Stimulated activated CD4-positive, alpha-beta T cell treated with anti-CD3 and anti-CD28 coated beads, TNF-alpha, amount 100 ng/mL, for 1 hour (primary cell): ENCODE measurements around the gene HYAL1.
"Not testable (repeated sequence)": the region's sequence is repeated elsewhere in the genome, so short reads cannot be mapped to it uniquely, and the experiment has no call there.

Source experiments
- DNase-seq, 3 donors: peaks; one replicate each; pipeline ENCODE4 v3.0.0-alpha.2; 2020; ENCODE audit warnings: low read depth in 3 of 3, low spot score in 1 of 3

HYAL1 gene

GRCh38 chr3:50319181-50319893 is 16.0 kb upstream of the HYAL1 start:
- DNase-seq: no peak

- no peak for DNase-seq
Measured at GRCh38 chr3:50318615-50319014, 15.2 kb upstream of the HYAL1 start.

GRCh38 chr3:50318163-50318562 is 14.8 kb upstream of the HYAL1 start:
- DNase-seq: no peak

- DNase-seq: no peak
Measured at GRCh38 chr3:50317300-50317699, 13.9 kb upstream of the HYAL1 start.

GRCh38 chr3:50316657-50317242 is 13.4 kb upstream of the HYAL1 start:
- DNase-seq: peak in 1 of 3 donors; percentile 42

GRCh38 chr3:50314816-50315215 is 11.4 kb upstream of the HYAL1 start:
- DNase-seq: no peak

GRCh38 chr3:50314342-50314741 is 11.0 kb upstream of the HYAL1 start:
- no peak for DNase-seq

GRCh38 chr3:50312041-50312440 is 8.7 kb upstream of the HYAL1 start:
- not testable (repeated sequence) for DNase-seq

GRCh38 chr3:50304601-50305000 is 1.2 kb upstream of the HYAL1 start:
- DNase-seq: no peak

GRCh38 chr3:50302095-50303012 is 1.0 kb downstream of the HYAL1 start:
- DNase-seq: no peak

GRCh38 chr3:50300681-50301254 is 2.6 kb downstream of the HYAL1 start:
- no peak for DNase-seq

- no peak for DNase-seq
Measured at GRCh38 chr3:50299929-50300680, 3.3 kb downstream of the HYAL1 start.

GRCh38 chr3:50299638-50299928 is 3.8 kb downstream of the HYAL1 start:
- DNase-seq: no peak

GRCh38 chr3:50298836-50299637 is 4.3 kb downstream of the HYAL1 start, which contains the start of the genes HYAL3 and NAA80:
Gene HYAL3 (minus strand): TSS chr3:50299405. CDS start chr3:50295602, 3,803 bp downstream.
Gene NAA80 (minus strand): TSS chr3:50299405. CDS start chr3:50297463, 1,942 bp downstream.
- DNase-seq: peak; percentile 97 to 99 (median 98)

- DNase-seq: no peak
Measured at GRCh38 chr3:50297896-50298725, 5.3 kb downstream of the HYAL1 start.

- no peak for DNase-seq
Measured at GRCh38 chr3:50297384-50297775, 6.0 kb downstream of the HYAL1 start.

GRCh38 chr3:50296721-50297383 is 6.5 kb downstream of the HYAL1 start:
- no peak for DNase-seq

- no peak for DNase-seq
Measured at GRCh38 chr3:50295553-50296431, 7.6 kb downstream of the HYAL1 start.
